GM04503 (cell line): ENCODE measurements around the gene DAGLA.
"Not testable (repeated sequence)": the region's sequence is repeated elsewhere in the genome, so short reads cannot be mapped to it uniquely, and the experiment has no call there.

Experiments used
- DNase-seq: peaks from one replicate; pipeline ENCODE4 v3.0.0-alpha.2; 2012; ENCODE audit warnings: low read depth

The DAGLA gene

GRCh38 chr11:61679893-61680621 is at the start of gene DAGLA:
DAGLA (plus strand) TSS chr11:61680391; CDS start chr11:61720156, 39,765 bp downstream.
- DNase-seq, result no peak

GRCh38 chr11:61632096-61632495 is 48.1 kb upstream of the DAGLA start:
- no peak for DNase-seq

GRCh38 chr11:61635304-61635703 is 44.9 kb upstream of the DAGLA start:
- DNase-seq, result no peak

DNA sequence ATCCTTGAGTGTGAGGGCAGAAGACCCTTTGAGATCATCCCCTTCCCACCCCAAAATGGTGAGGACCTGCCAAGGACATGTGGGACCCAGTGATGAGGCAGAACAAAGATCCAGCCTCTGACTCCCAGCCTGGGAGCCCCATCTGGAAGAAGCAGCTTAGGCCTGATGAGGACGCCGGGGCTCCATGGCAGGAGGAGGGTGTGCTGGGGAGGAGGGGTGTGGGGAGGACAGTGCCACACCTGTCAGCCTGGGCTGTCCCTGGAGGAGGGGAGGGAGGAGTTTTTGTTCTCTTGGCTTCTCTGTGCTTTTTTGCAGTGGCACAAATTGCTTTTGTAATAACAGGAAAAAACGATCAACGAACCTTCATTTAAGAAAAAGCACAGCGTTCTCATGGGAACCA is 44.4 kb upstream of the DAGLA start:
- no peak for DNase-seq

- DNase-seq, result no peak
Observed at GRCh38 chr11:61636676-61637075, 43.5 kb upstream of the DAGLA start.

GRCh38 chr11:61637277-61637676 is 42.9 kb upstream of the DAGLA start:
- DNase-seq, result no peak

DNA sequence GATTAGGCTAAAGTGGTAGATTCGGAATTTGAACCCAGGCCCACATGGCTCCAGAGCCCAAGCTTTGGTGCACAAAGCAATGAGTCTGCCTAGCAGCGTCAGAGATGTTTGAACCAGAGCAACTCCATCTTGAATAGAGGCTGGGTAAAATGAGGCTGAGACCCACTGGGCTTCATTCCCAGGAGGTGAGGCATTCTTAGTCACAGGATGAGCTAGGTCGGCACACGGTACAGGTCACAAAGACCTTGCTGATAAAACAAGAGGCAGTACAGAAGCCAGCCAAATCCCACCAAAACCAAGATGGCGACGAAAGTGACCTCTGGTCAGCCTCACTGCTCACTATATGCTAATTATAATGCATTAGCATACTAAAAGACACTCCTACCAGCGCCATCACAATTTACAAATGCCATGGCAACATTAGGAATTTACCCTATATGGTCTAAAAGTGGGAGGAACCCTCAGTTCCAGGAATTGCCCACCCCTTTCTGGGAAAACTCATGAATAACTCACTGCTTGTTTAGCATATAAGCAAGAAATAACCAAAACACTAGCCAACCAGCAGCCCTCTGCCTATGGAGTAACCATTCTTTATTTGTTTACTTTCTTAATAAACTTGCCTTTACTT is 40.3 kb upstream of the DAGLA start:
- DNase-seq, result no peak

GRCh38 chr11:61642162-61642561 is 38.0 kb upstream of the DAGLA start:
- no peak for DNase-seq

DNA sequence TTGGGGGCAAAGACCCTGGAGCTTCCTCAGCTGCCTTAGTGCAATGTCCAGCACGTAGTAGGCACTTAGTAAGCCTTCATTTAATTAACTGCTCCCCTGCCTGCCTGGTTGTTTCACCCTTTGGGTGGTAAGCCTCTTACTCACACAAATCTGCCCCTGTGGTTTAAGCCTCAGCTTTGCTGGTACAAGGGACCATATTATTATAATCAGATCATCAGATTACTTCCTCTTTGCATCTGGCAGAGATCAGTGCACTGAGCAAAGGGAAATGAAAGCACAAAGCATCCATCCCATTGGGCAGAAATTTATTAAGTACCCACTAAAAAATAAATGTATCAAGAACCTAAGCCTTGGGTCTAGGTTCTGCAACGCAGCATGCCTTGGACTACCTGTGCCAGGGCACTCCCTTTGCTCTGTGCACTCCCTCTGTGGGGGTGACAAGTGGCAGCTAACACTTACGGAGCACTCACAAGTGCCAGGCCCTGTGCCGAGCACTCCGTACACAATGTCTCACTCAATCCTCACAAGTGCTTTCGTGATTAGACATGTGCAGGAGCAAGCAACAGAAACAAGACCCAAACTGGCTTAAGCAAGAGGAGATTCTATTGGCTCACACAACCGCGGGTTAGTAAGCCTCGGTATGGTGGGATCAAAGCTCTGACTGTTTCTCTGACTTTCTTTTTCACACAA is 34.9 kb upstream of the DAGLA start:
- DNase-seq, result no peak

- DNase-seq, result no peak
Observed at GRCh38 chr11:61647529-61647928, 32.7 kb upstream of the DAGLA start.

- no peak for DNase-seq
Observed at GRCh38 chr11:61650781-61651571, 29.2 kb upstream of the DAGLA start.

GRCh38 chr11:61652135-61652534 is 28.1 kb upstream of the DAGLA start:
- DNase-seq, result no peak

DNA sequence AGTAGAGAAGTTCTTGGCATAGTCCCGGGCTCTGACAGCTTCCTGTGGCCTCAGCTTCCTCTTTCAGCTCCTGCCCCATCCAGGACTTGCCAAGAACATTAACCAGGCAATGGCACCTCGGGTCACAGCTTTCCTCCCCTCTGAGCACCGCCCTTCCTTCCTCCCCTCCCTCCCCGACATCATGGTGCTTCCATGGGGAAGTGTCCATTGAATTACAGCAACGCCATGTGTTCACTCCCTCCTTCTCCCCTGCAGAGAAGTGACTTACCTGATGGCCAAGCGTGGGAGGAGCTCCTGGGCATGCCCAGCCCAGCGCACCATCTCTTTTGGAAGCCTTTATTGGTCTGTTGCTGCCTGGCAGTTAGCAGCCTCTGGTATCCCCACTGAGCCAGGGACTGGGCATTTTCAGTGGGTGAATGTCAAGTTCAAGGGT is 25.8 kb upstream of the DAGLA start:
- no peak for DNase-seq

DNA sequence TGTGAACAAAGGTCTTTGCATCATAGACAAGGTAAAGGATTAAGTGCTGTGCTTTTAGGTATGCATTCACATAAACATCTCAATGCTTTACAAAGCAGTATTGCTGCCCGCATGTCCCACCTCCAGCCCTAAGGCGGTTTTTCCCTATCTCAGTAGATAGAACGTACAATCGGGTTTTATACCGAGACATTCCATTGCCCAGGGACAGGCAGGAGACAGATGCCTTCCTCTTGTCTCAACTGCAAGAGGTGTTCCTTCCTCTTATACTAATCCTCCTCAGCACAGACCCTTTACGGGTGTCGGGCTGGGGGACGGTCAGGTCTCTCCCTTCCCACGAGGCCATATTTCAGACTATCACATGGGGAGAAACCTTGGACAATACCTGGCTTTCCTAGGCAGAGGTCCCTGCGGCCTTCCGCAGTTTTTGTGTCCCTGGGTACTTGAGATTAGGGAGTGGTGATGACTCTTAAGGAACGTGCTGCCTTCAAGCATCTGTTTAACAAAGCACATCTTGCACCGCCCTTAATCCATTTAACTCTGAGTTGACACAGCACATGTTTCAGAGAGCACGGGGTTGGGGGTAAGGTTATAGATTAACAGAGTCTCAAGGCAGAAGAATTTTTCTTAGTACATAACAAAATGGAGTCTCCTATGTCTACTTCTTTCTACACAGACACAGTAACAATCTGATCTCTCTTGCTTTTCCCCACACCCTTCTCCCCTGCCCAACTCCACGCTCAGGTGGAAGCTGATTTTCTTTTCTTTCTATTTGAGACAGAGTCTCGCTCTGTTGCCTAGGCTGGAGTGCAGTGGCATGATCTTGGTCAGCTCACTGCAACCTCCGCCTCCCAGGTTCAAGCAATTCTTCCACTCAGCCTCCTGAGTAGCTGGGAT is 24.7 kb upstream of the DAGLA start:
- not testable (repeated sequence) for DNase-seq

DNA sequence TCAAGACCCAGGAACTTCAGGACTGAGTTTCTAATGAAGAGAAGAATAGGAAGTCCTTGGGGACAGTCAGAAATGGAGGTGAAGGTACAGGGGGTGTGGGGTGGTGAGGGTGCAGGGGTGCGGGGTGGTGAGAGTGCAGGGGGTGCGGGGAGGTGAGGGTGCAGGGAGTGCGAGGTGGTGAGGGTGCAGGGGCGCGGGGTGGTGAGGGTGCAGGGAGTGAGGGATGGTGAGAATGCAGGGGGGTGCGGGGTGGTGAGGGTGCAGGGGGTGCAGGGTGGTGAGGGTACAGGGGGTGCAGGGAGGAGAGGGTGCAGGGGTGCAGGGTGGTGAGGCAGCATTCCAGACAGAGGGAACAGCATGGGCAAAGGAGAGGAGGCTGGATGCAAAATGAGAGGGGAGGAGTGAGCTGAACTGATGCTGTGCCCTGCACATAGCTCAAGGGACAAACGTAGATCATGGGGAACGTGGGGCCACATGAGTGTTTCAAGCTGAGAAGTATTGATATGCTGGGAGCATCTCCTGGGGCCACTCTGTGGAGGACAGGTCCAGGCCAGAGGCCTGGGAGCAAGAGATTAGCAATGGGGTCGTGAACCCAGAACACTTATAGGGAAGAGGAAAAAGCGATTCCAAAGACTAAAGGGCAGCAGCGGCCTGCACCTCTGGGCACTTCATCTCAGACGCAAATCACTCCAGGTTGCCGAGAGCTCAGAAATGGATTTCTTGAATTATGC is 23.7 kb upstream of the DAGLA start:
- DNase-seq, result no peak

- no peak for DNase-seq
Observed at GRCh38 chr11:61657566-61658290, 22.5 kb upstream of the DAGLA start.

DNA sequence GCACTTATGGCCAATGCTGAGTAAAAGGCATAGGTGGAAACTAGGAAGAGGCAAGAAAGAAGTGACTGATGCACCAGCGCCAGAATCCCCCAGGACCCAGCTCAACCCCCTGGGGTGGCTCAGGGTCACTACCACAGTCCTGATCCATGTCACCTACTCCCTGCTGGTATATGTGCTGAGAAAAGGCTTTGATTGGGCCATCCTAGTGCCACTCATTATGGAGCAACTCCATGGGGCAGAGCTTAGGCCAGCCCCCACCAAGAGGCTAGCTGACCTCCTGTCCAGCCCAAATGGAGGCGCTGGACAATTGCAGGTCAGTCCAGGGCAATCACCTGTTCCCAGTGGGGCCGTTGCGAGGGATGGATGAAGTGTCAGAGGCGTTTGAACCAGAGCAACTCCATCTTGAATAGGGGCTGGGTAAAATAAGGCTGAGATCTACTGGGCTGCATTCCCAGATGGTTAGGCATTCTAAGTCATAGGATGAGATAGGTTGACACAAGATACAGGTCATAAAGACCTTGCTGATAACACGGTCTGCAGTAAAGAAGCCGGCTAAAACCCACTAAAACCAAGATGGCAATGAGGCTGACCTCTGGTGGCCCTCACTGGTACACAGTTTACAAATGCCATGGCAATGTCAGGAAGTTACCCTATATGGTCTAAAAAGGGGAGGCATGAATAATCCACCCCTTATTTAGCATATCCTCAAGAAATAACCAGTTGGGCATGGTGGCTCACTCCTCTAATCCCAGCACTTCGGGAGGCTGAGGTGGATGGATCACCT is 20.6 kb upstream of the DAGLA start:
- DNase-seq, result no peak

DNA sequence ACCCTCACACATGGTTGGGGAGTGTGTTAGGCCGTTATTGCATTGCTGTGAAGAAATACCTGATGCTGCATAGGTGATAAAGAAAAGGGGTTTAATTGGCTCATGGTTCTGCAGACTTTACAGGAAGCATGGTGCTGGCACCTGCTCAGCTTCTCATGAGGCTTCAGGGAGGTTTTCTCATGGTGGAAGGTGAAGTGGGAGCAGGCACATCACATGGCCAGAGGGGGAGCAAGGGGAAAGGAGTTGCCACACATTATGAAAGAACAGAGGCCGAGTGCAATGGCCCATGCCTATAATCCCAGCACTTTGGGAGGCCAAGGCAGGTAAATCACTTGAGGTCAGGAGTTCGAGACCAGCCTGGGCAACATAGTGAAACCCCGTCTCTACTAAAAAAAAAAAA is 19.2 kb upstream of the DAGLA start:
- DNase-seq, result not testable (repeated sequence)

GRCh38 chr11:61666684-61667297 is 13.4 kb upstream of the DAGLA start:
- no peak for DNase-seq
